CD4-positive, CD25-positive, alpha-beta regulatory T cell (primary cell): ENCODE measurements around the gene PARD3. TPM values are rescaled to one million over a fixed set of nuclear protein-coding genes. Genes with fewer than 3 reads are reported as not detected.
"Not testable (repeated sequence)": the region's sequence is repeated elsewhere in the genome, so short reads cannot be mapped to it uniquely, and the experiment has no call there.

Source experiments
- ATAC-seq, 2 donors: fragments of 150-1000 bp; cut with Tn5 transposase; one replicate each; pipeline ENCODE4 v1.10.0; 2021; ENCODE audit warnings: low read depth in 2 of 2, moderate number of reproducible peaks in 2 of 2, moderate library complexity in 1 of 2
- DNase-seq, 3 donors: peaks; one replicate each; pipeline versions ENCODE4 v3.0.0 to v3.0.0-alpha.2; 2012 to 2022; ENCODE audit warnings: mixed read lengths in 1 of 3
- H3K27ac ChIP-seq: one replicate; pipeline ENCODE4 v1.7.0; 2013; ENCODE audit warnings: mild to moderate bottlenecking, low read length; ENCODE audit not compliant: insufficient read depth, poor library complexity, severe bottlenecking
- H3K27me3 ChIP-seq: one replicate; pipeline ENCODE4 v1.7.0; 2013; ENCODE audit warnings: low read length; ENCODE audit not compliant: control insufficient read depth, insufficient read depth
- H3K36me3 ChIP-seq: one replicate; pipeline ENCODE4 v1.7.0; 2013; ENCODE audit warnings: mild to moderate bottlenecking, low read length, moderate library complexity; ENCODE audit not compliant: control insufficient read depth, insufficient read depth
- H3K4me1 ChIP-seq: 2 replicates; pipeline ENCODE4 v1.7.0; 2013; ENCODE audit warnings: mild to moderate bottlenecking, low read length; ENCODE audit not compliant: insufficient read depth, control insufficient read depth, poor library complexity, severe bottlenecking
- H3K4me3 ChIP-seq: one replicate; pipeline ENCODE4 v1.7.0; 2013; ENCODE audit warnings: low read depth, mild to moderate bottlenecking, low read length, moderate library complexity
- H3K9me3 ChIP-seq, 2 experiments: 1 replicate in 1 of 2; 2 replicates in 1 of 2; pipeline ENCODE4 v1.7.0; 2013; ENCODE audit warnings: low read length in 2 of 2, mild to moderate bottlenecking in 1 of 2, moderate library complexity in 1 of 2; ENCODE audit not compliant: control insufficient read depth in 2 of 2
- H3K27ac Mint-ChIP-seq, 3 donors: one replicate each; pipeline ENCODE4 v1.8.0; 2020 to 2022; ENCODE audit warnings: mild to moderate bottlenecking in 3 of 3, mixed read lengths in 3 of 3, moderate library complexity in 2 of 3
- H3K27me3 Mint-ChIP-seq: one replicate; pipeline ENCODE4 v1.8.0; 2022; ENCODE audit warnings: mild to moderate bottlenecking, mixed read lengths
- H3K36me3 Mint-ChIP-seq: one replicate; pipeline ENCODE4 v1.8.0; 2020; ENCODE audit warnings: mixed read lengths
- H3K4me1 Mint-ChIP-seq, 4 donors: one replicate each; pipeline ENCODE4 v1.8.0; 2020 to 2022; ENCODE audit warnings: mixed read lengths in 4 of 4, mild to moderate bottlenecking in 1 of 4
- H3K4me3 Mint-ChIP-seq, 4 donors: one replicate each; pipeline ENCODE4 v1.8.0; 2020 to 2022; ENCODE audit warnings: mild to moderate bottlenecking in 4 of 4, mixed read lengths in 4 of 4, moderate library complexity in 3 of 4
- H3K9me3 Mint-ChIP-seq, 7 donors: one replicate each; pipeline ENCODE4 v1.8.0; 2020 to 2022; ENCODE audit warnings: mixed read lengths in 7 of 7, mild to moderate bottlenecking in 3 of 7, moderate library complexity in 2 of 7
- polyA plus RNA-seq, 4 donors: library from polyadenylated mRNA; unstranded; fragments of 300-500 nt; fragmentation: Illumina TruSeq; gene quantifications; one replicate each; pipeline ENCODE4 v1.2.3, GENCODE V29; 2021
- total RNA-seq: library from RNA; stranded (reverse); gene quantifications from one replicate; pipeline ENCODE4 v1.2.3, GENCODE V29; 2022

The PARD3 gene
- total and polyA plus RNA-seq, 5 donors from 2014 or later = 0.08 to 0.79 TPM; not detected in 3

DNA sequence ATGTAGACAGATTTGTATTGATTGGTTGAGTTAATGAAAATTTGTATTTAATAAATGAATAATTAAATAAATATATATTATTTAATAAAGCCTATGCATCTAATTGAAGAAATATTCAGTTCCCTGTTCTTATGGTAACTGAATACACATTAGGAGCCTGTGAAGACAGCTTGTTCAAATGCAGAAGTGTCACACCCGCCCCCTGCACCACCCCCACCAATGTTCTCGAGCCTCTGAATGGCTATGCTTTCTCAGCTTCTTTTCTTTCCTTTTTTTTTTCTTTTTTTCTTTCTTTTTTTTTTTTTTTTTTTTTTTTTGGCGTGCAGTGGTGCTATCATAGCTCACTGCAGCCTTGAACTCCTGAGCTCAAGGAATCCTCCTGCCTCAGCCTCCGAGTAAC is 38.3 kb upstream of the PARD3 start:
- H3K4me1 Mint-ChIP-seq = no peaks in the 10 kb centered on the region
- no peaks in the 10 kb centered on the region for H3K27me3 Mint-ChIP-seq
- ATAC-seq (no peak), DNase-seq (no peak)
- no peaks in the 10 kb centered on the region for H3K36me3 Mint-ChIP-seq
- H3K27ac Mint-ChIP-seq = no peak overlapping the region
- no peaks in the 10 kb centered on the region for H3K27me3 ChIP-seq
- no peaks in the 10 kb centered on the region for H3K4me1 ChIP-seq
- no peaks in the 10 kb centered on the region for H3K36me3 ChIP-seq
- no peak overlapping the region for H3K4me3 Mint-ChIP-seq
- no peak overlapping the region for H3K4me3 ChIP-seq
- H3K9me3 Mint-ChIP-seq = peaks cover 0 to 4% (median 0%) of the 10 kb centered on the region in 7 donors
- no peak overlapping the region for H3K27ac ChIP-seq
- no peaks in the 10 kb centered on the region for H3K9me3 ChIP-seq

GRCh38 chr10:34850558-34850957 is 35.5 kb upstream of the PARD3 start:
- Histone ChIP-seq H3K36me3 (no peaks in the 10 kb centered on the region), H3K4me3 (no peak overlapping the region), H3K27me3 (no peaks in the 10 kb centered on the region), H3K27ac (no peak overlapping the region), H3K4me1 (no peaks in the 10 kb centered on the region), H3K9me3 (no peaks in the 10 kb centered on the region)
- Mint-ChIP-seq H3K27me3 (no peaks in the 10 kb centered on the region), H3K9me3 (peaks cover 0 to 4% (median 0%) of the 10 kb centered on the region in 7 donors), H3K4me1 (no peaks in the 10 kb centered on the region), H3K4me3 (no peak overlapping the region), H3K27ac (no peak overlapping the region), H3K36me3 (no peaks in the 10 kb centered on the region)
- DNase-seq (no peak), ATAC-seq (no peak)

DNA sequence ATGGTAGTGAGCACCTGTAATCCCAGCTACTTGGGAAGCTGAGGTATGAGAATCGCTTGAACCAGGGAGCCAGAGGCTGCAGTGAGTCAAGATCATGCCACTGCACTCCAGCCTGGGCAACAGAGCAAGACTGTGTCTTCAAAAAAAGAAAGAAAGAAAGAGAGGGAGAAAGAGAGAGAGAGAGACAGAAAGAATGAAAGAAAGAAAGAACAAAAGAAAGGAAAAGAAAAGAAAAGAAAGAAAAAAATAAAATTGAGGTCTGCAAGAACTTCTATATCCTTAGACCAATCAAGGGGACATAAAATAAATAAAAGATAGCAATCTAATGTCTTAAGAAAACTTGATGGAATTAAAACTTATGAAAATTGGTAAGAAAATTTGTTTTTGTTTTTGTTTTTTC is 34.9 kb upstream of the PARD3 start:
- no peak overlapping the region for H3K27ac Mint-ChIP-seq
- H3K4me1 Mint-ChIP-seq = no peaks in the 10 kb centered on the region

DNA sequence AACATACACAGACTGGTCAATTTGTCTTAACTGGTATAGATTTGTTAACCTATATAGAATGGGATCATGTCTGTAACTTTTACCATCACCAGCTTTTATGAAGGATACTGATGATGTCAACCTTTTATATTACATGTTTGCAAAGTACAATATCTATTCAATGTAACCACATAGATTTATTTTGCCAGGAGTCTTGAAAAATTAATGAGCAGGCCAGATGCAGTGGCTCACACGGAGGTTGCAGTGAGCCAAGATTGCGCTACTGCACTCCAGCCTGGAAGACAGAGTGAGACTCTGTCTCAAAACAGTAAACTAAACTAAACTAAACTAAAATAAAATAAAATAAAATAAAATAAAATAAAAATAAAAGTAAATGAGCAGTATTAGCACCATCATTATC is 30.0 kb upstream of the PARD3 start:
- Mint-ChIP-seq H3K4me3 (no peak overlapping the region), H3K4me1 (no peaks in the 10 kb centered on the region), H3K36me3 (no peaks in the 10 kb centered on the region), H3K27me3 (no peaks in the 10 kb centered on the region), H3K27ac (no peak overlapping the region), H3K9me3 (peaks cover 0 to 4% (median 0%) of the 10 kb centered on the region in 7 donors)
- Histone ChIP-seq H3K36me3 (no peaks in the 10 kb centered on the region), H3K9me3 (no peaks in the 10 kb centered on the region), H3K27ac (no peak overlapping the region), H3K4me3 (no peak overlapping the region), H3K27me3 (no peaks in the 10 kb centered on the region), H3K4me1 (no peaks in the 10 kb centered on the region)
- ATAC-seq (no peak), DNase-seq (no peak)

More for the DNA sequence above, 34.9 kb upstream of the PARD3 start:
- Mint-ChIP-seq H3K9me3 (peaks cover 0 to 4% (median 0%) of the 10 kb centered on the region in 7 donors), H3K4me3 (no peak overlapping the region), H3K36me3 (no peaks in the 10 kb centered on the region), H3K27me3 (no peaks in the 10 kb centered on the region)
- no peak for ATAC-seq
- H3K9me3 ChIP-seq = no peaks in the 10 kb centered on the region
- no peak for DNase-seq
- no peak overlapping the region for H3K27ac ChIP-seq
- H3K4me3 ChIP-seq = no peak overlapping the region
- no peaks in the 10 kb centered on the region for H3K27me3 ChIP-seq
- no peaks in the 10 kb centered on the region for H3K4me1 ChIP-seq
- no peaks in the 10 kb centered on the region for H3K36me3 ChIP-seq

GRCh38 chr10:34844448-34844847 is 29.4 kb upstream of the PARD3 start:
- Mint-ChIP-seq H3K9me3 (peaks cover 0 to 2% (median 0%) of the 10 kb centered on the region in 7 donors), H3K4me3 (no peak overlapping the region), H3K4me1 (no peaks in the 10 kb centered on the region), H3K27ac (no peak overlapping the region), H3K36me3 (no peaks in the 10 kb centered on the region), H3K27me3 (no peaks in the 10 kb centered on the region)
- H3K27ac ChIP-seq = no peak overlapping the region
- no peak for ATAC-seq
- no peaks in the 10 kb centered on the region for H3K4me1 ChIP-seq
- DNase-seq = no peak
- no peaks in the 10 kb centered on the region for H3K27me3 ChIP-seq
- H3K9me3 ChIP-seq = no peaks in the 10 kb centered on the region
- no peak overlapping the region for H3K4me3 ChIP-seq
- H3K36me3 ChIP-seq = no peaks in the 10 kb centered on the region

DNA sequence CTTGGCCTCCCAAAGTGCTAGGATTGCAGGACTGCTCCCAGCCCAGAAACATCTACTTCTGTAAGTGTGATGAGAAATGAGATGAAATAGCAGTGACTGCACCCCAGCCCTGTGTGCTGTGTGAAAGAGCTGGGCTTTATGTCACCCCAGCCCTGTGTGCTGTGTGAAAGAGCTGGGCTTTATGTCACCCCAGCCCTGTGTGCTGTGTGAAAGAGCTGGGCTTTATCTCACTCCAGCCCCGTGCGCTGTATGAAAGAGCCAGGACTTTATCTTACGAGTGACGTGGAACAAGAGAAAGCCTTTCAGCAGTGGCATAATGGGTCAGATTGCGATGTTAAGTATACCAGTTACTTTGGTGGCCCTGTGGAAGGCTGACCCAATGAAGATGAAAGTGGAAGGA is 28.4 kb upstream of the PARD3 start:
- H3K27me3 Mint-ChIP-seq = not testable (repeated sequence)

GRCh38 chr10:34838366-34838900 is 23.3 kb upstream of the PARD3 start:
- Histone ChIP-seq H3K4me3 (no peak overlapping the region), H3K27me3 (no peaks in the 10 kb centered on the region), H3K4me1 (no peaks in the 10 kb centered on the region), H3K36me3 (no peaks in the 10 kb centered on the region), H3K27ac (no peak overlapping the region), H3K9me3 (no peaks in the 10 kb centered on the region)
- peaks cover 4% of the 10 kb centered on the region for H3K27me3 Mint-ChIP-seq
- DNase-seq = no peak
- H3K27ac Mint-ChIP-seq = peak overlapping the region in 1 of 3 donors; percentile 32
- no peak overlapping the region for H3K4me3 Mint-ChIP-seq
- no peak for ATAC-seq
- no peaks in the 10 kb centered on the region for H3K4me1 Mint-ChIP-seq
- H3K9me3 Mint-ChIP-seq = peaks cover 0 to 2% (median 2%) of the 10 kb centered on the region in 7 donors
- no peaks in the 10 kb centered on the region for H3K36me3 Mint-ChIP-seq

More for the DNA sequence above, 28.4 kb upstream of the PARD3 start:
- not testable (repeated sequence) for H3K4me1 Mint-ChIP-seq, ATAC-seq, H3K27me3 ChIP-seq, H3K36me3 ChIP-seq, DNase-seq, H3K4me3 ChIP-seq, H3K9me3 Mint-ChIP-seq, H3K4me3 Mint-ChIP-seq, H3K36me3 Mint-ChIP-seq, H3K27ac Mint-ChIP-seq, H3K4me1 ChIP-seq, H3K27ac ChIP-seq, H3K9me3 ChIP-seq

GRCh38 chr10:34835908-34836508 is 20.9 kb upstream of the PARD3 start:
- no peak for ATAC-seq
- Mint-ChIP-seq H3K36me3 (no peaks in the 10 kb centered on the region), H3K4me3 (no peak overlapping the region), H3K27me3 (peaks cover 4% of the 10 kb centered on the region), H3K27ac (no peak overlapping the region), H3K4me1 (no peaks in the 10 kb centered on the region), H3K9me3 (peaks cover 0 to 4% (median 2%) of the 10 kb centered on the region in 7 donors)
- no peak for DNase-seq
- no peak overlapping the region for H3K4me3 ChIP-seq
- H3K4me1 ChIP-seq = no peaks in the 10 kb centered on the region
- no peaks in the 10 kb centered on the region for H3K27me3 ChIP-seq
- no peak overlapping the region for H3K27ac ChIP-seq
- no peaks in the 10 kb centered on the region for H3K36me3 ChIP-seq
- H3K9me3 ChIP-seq = no peaks in the 10 kb centered on the region
